Measurements from ENCODE around the gene CRADD.

DNA sequence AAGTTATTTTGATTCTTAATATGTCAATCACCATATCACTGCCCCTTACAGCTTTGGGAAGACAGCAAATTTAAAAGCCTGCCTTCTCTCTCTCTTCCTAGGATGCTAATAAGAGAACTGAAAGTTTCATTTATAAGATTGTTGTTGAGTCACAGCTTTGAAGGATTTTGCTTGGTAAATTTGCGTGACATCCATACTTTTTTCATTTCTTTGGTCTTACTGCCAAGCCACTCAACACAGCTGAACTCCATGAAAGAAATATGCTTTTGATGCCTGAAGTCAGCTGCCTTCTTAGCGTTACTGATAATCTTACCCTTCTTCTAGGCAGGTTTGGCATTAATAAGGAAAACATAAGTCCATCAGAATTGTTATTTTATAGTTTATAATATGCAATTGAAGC is 155.0 kb downstream of the CRADD start:
- no peak for TF ChIP-seq CTCF (IDR thresholded peaks at IDR 0.05)
- TF ChIP-seq EZH2 (IDR thresholded peaks at IDR 0.05), result no peak
- TF ChIP-seq EZH2phosphoT487 (IDR thresholded peaks at IDR 0.05), result no peak
